ENCODE measurements around the gene RUVBL2.
"Not testable (repeated sequence)": the region's sequence is repeated elsewhere in the genome, so short reads cannot be mapped to it uniquely, and the experiment has no call there.

Gene RUVBL2

GRCh38 chr19:49017041-49017665 is 23.5 kb downstream of the RUVBL2 start, which contains the start of gene LHB:
Gene LHB, minus strand, starts transcription at chr19:49017091. Its CDS starts 10 bp downstream, at chr19:49017081.
- DNase-seq (ENCODE audit: low read depth, low spot score): no peak

GRCh38 chr19:49017666-49018351 is 24.1 kb downstream of the RUVBL2 start:
- DNase-seq (ENCODE audit: low read depth, low spot score): peak; percentile 86

- peak; percentile 39 for DNase-seq (ENCODE audit: low read depth, low spot score)
Measured at GRCh38 chr19:49018388-49019241, 24.9 kb downstream of the RUVBL2 start.

- DNase-seq (ENCODE audit: low read depth, low spot score): peak; percentile 89
Measured at GRCh38 chr19:49019242-49019932, 25.7 kb downstream of the RUVBL2 start.

- DNase-seq (ENCODE audit: low read depth, low spot score): peak; percentile 46
Measured at GRCh38 chr19:49020342-49020741, 26.7 kb downstream of the RUVBL2 start.

GRCh38 chr19:49020931-49021895 is 27.5 kb downstream of the RUVBL2 start:
- no peak for DNase-seq (ENCODE audit: low read depth, low spot score)

- DNase-seq (ENCODE audit: low read depth, low spot score): no peak
Measured at GRCh38 chr19:49022116-49022515, 28.4 kb downstream of the RUVBL2 start.

- DNase-seq (ENCODE audit: low read depth, low spot score): not testable (repeated sequence)
Measured at GRCh38 chr19:49024233-49024632, 30.5 kb downstream of the RUVBL2 start, which contains the start of gene CGB3. Gene CGB3, minus strand, starts transcription at chr19:49024333. Its CDS starts 362 bp downstream, at chr19:49023971.

- DNase-seq (ENCODE audit: low read depth, low spot score): not testable (repeated sequence)
Measured at GRCh38 chr19:49025088-49025487, 31.4 kb downstream of the RUVBL2 start.

- DNase-seq (ENCODE audit: low read depth, low spot score): not testable (repeated sequence)
Measured at GRCh38 chr19:49025599-49025998, 31.9 kb downstream of the RUVBL2 start.

GRCh38 chr19:49028686-49029085 is 35.0 kb downstream of the RUVBL2 start:
- DNase-seq (ENCODE audit: low read depth, low spot score): not testable (repeated sequence)

GRCh38 chr19:49029749-49030148 is 36.1 kb downstream of the RUVBL2 start:
- DNase-seq (ENCODE audit: low read depth, low spot score): not testable (repeated sequence)

GRCh38 chr19:49030323-49030722 is 36.6 kb downstream of the RUVBL2 start:
- DNase-seq (ENCODE audit: low read depth, low spot score): not testable (repeated sequence)

GRCh38 chr19:49031642-49032301 is 38.1 kb downstream of the RUVBL2 start, which contains the start of gene CGB2:
Gene CGB2, plus strand, starts transcription at chr19:49031890. Its CDS starts 206 bp downstream, at chr19:49032096.
- DNase-seq (ENCODE audit: low read depth, low spot score): peak; percentile 56

- DNase-seq (ENCODE audit: low read depth, low spot score): peak; percentile 75
Measured at GRCh38 chr19:49036815-49037214, 43.1 kb downstream of the RUVBL2 start, which contains the start of gene CGB1. Gene CGB1, minus strand, starts transcription at chr19:49036895. Its CDS starts 184 bp downstream, at chr19:49036711.

GRCh38 chr19:49038111-49038510 is 44.4 kb downstream of the RUVBL2 start:
- DNase-seq (ENCODE audit: low read depth, low spot score): not testable (repeated sequence)

GRCh38 chr19:49038557-49039276 is 45.0 kb downstream of the RUVBL2 start:
- DNase-seq (ENCODE audit: low read depth, low spot score): not testable (repeated sequence)

GRCh38 chr19:49039736-49040135 is 46.0 kb downstream of the RUVBL2 start:
- not testable (repeated sequence) for DNase-seq (ENCODE audit: low read depth, low spot score)

GRCh38 chr19:49042177-49042576 is 48.5 kb downstream of the RUVBL2 start:
- DNase-seq (ENCODE audit: low read depth, low spot score): peak; percentile 18

Measured in ELF-1 (cell line).